SK-N-MC (cell line): ENCODE measurements around the gene SHC4.

Source experiments
- EZH2 ChIP-seq: fragments of 200-600 bp; sonication (generic); IDR thresholded peaks from one replicate; pipeline ENCODE4 v1.6.1; 2017; ENCODE audit warnings: antibody characterized with exemption
- POLR2AphosphoS5 ChIP-seq: IDR thresholded peaks from 2 replicates; pipeline ENCODE4 v1.6.1; 2012; ENCODE audit warnings: mild to moderate bottlenecking, low read depth, low read length, borderline replicate concordance

DNA sequence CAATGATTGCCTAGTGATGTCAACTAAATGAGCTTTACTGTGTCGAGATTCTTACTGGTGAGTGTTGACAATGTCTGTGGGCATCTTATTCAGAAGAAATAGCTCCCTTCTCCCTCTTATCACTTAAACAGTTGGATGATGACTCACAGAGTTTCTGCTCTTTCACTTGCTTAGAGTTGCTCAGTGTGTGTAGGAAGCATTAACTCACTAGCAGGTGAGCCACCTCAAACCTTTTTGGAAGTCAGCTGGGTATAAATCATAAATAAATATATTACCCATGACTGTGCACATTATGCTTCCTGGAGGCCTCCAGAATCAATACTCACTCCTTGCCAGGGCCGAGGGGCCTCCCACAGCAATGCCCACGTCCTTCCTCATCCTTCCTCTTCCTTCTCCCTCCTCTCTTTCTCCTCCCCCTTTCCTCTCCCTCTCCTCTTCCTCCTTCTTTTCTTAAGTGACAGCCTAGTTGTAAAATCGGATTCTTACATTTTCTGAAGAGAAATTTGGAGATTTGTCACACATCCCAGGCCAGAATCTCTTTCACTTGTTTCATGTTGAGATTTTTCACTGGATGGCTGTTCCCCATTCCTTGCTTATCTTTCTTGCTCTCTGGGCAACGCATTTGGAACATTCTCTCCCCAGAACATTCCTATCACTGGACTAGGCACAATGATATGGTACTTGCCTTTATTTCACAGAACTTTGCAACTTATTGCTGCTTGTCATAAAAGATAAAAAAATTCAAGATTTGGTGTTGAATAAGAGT, 17.5 kb downstream of the SHC4 start:
- TF ChIP-seq POLR2AphosphoS5, result no peak
- TF ChIP-seq EZH2, result no peak
